Epithelial cell of prostate (primary cell): Measurements from ENCODE around the gene FASTKD3.

Source experiments
- DNase-seq: peaks from one replicate; pipeline ENCODE4 v3.0.0-alpha.2; 2011; ENCODE audit warnings: low read depth, low spot score
- H3K27ac ChIP-seq: fragments of 450-650 bp; 2 replicates; pipeline ENCODE4 v1.5.1; 2017; ENCODE audit warnings: mild to moderate bottlenecking

FASTKD3 gene

GRCh38 chr5:7851617-7852289 is 17.1 kb downstream of the FASTKD3 start:
- no peak overlapping the region for H3K27ac ChIP-seq
- no peak for DNase-seq

DNA sequence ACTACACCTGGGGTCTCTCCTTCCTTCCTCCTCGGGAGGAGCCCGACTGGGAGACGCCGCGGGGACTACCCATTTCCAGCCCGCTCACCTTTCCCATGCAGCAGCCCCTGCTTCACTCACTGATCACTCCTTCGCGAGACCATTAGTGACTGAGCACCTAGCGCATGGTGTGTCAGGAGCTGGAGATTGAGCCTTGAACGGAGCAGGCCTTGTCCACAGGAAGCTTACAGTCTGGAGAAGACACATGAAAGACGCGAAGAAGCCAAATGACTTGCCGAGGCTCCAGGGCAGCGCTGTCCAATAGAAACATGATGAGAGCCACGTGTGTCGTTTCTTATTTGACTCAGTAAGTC is 17.6 kb downstream of the FASTKD3 start:
- DNase-seq = no peak
- no peak overlapping the region for H3K27ac ChIP-seq

GRCh38 chr5:7850395-7851239 is 18.2 kb downstream of the FASTKD3 start, which contains the start of gene CFAP90:
Gene CFAP90, minus strand, starts transcription at chr5:7851133. Its CDS starts 112 bp downstream, at chr5:7851021.
- no peak for DNase-seq
- H3K27ac ChIP-seq = no peak within 1 kb of the TSS

- no peak overlapping the region for H3K27ac ChIP-seq
- no peak for DNase-seq
These were observed 19.0 kb downstream of the FASTKD3 start for GRCh38 chr5:7849681-7850394.

- DNase-seq = no peak
These were observed 20.5 kb downstream of the FASTKD3 start for GRCh38 chr5:7848296-7848695.

DNA sequence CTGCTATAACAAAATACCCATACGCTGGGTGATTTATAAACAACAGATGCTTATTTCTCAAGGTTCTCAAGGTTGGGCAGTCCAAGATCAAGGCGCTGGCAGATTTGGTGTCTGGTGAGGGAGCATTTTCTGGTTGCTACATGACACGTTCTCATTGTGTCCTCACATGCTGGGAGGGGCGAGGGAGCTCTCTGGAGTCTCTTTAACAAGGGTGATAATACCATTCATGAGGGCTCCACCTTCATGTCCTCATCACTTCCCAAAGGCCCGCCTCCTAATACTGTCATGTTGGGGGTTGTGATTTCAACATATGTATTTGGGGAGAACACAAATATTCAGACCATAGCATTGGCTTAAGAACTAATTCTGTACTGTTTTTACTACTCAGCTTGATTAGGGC is 22.5 kb downstream of the FASTKD3 start:
- H3K27ac ChIP-seq = no peak overlapping the region
- DNase-seq = no peak

More at GRCh38 chr5:7848296-7848695, 20.5 kb downstream of the FASTKD3 start:
- no peak overlapping the region for H3K27ac ChIP-seq

- H3K27ac ChIP-seq = no peak overlapping the region
- no peak for DNase-seq
These were observed 23.3 kb downstream of the FASTKD3 start for GRCh38 chr5:7845557-7845956.

DNA sequence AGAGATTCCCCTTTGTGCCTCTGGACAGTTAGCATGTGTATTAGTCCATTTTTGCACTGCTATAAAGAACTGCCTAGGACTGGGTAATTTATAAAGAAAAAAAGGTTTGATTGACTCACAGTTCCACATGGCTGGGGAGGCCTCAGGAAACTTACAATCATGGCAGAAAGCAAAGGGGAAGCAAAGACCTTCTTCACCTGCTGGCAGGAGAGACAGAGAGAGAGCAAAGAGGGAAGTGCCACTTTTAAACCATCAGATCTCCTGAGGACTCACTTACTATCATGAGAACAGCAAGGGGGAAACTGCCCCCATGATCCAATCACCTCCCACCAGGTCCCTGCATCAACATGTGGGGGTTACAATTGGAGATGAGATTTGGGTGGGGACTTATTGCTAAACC is 23.9 kb downstream of the FASTKD3 start:
- no peak overlapping the region for H3K27ac ChIP-seq
- no peak for DNase-seq

DNA sequence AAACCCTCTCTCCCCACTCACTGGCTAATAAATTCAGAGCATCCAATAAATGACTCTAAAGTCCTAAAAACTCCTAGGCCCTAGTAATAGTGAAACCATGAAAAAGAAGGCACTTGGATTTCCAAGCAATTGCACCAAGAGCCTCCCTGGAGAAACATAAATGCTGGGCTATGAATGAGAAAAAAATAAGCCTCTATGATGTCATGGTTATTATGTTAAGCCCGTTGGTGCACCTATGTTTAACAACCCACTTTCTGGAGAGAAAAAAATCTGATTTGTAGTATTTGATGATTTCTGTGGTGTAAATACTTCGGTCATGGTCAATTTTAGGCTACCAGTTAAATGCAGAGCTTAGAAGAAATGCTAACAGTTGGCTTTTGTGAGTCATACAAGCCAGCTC is 26.3 kb downstream of the FASTKD3 start:
- H3K27ac ChIP-seq = no peak overlapping the region
- no peak for DNase-seq

GRCh38 chr5:7837403-7837802 is 31.4 kb downstream of the FASTKD3 start:
- no peak for DNase-seq
- no peak overlapping the region for H3K27ac ChIP-seq

DNA sequence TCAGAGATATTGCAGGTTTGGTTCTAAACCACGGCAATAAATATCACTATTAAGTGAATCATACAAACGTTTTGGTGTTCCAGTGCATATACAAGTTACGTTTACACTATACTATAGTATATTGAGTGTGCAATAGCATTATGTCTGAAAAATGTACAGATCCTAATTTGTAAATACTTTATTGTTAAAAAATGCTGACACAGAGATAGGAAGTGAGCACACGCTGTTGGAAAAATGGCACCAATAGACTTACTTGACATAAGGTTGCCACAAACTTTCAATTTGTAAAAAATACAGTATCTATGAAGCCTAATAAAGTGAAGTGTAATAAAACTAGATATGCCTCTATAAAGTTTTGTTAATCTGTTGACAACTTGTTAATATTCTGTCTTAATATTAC is 33.8 kb downstream of the FASTKD3 start:
- no peak for DNase-seq
- H3K27ac ChIP-seq = no peak overlapping the region

- no peak overlapping the region for H3K27ac ChIP-seq
- DNase-seq = no peak
These were observed 40.6 kb downstream of the FASTKD3 start for GRCh38 chr5:7828269-7828668.

- H3K27ac ChIP-seq = no peak overlapping the region
- no peak for DNase-seq
These were observed 41.2 kb downstream of the FASTKD3 start for GRCh38 chr5:7827610-7828009.

DNA sequence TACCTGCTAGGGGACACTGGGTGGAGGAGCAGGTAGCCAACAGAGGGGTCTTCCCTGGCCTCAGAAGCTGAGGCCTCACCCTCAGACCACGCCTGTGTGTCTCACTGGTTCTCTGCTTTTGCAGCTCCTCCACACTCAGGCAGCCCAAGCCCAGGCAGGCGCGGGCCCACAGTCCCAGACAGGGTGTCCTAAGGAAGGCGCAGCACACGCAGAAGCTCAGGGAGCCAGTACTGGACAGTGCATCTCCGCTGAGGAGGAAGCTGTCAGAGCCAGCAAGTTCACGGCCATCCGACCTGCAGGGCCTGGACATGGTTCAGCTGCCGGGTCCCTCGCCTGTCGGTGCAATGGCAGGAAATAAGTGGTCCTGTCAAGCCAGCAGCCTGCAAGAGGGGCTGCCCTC is 43.2 kb downstream of the FASTKD3 start:
- DNase-seq = no peak
- no peak overlapping the region for H3K27ac ChIP-seq

DNA sequence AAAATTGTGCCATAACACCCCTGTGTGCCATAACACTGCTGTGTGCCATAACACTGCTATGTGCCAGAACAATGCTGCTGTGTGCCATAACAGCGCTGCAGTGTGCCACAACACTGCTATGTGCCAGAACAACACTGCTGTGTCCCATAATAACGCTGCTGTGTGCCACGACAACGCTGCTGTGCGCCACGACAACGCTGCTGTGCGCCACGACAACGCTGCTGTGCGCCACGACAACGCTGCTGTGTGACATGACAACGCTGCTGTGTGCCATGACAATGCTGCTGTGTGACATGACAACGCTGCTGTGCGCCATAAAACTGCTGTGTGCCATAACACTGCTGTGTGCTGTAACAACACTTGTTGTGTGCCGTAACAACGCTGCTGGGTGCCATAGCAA is 43.8 kb downstream of the FASTKD3 start:
- H3K27ac ChIP-seq = no peak overlapping the region
- no peak for DNase-seq

DNA sequence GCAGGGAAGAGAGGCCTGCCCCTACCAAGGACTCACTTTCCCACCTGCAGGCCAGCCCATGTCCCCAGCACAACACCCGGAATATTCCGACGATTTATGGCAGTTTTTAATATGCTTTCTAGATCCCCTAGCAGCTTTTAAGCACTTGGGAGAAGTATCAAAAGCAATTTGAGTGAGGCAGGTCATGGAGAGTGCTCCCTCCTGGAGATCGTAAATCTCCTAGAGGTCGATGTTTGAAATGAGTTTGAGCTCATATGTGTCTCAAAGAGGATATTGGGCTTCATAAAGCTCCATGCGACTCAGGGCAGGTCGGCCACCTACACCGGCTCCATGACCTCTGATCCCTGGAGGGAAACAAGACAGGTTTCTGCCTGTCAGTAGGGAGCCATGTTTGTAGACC is 45.2 kb downstream of the FASTKD3 start:
- DNase-seq = no peak
- H3K27ac ChIP-seq = no peak overlapping the region

GRCh38 chr5:7822449-7822848 is 46.4 kb downstream of the FASTKD3 start:
- DNase-seq = no peak
- no peak overlapping the region for H3K27ac ChIP-seq

DNA sequence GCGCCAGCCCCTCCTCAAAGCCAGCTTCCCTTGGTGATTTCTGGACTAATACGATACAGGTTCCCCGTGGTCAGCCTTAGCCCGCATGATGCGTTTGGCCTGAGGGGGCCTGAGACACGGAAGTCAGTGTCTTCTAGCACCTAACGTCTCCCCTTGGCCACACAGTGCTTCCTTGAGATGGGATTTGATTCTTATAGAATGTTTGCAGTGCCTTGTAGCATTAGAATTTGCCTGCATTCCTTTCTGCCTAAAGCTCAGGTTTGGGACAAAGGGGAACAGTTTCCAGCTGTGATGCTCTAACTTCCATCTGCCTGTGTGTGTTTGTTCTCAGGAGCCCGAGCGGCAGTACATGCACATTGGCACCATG is 52.3 kb downstream of the FASTKD3 start:
- H3K27ac ChIP-seq = no peak overlapping the region

GRCh38 chr5:7815892-7816534 is 52.8 kb downstream of the FASTKD3 start:
- DNase-seq = no peak
- no peak overlapping the region for H3K27ac ChIP-seq

More for the DNA sequence above, 52.3 kb downstream of the FASTKD3 start:
- DNase-seq = no peak

GRCh38 chr5:7814816-7815215 is 54.0 kb downstream of the FASTKD3 start:
- no peak for DNase-seq
- no peak overlapping the region for H3K27ac ChIP-seq

DNA sequence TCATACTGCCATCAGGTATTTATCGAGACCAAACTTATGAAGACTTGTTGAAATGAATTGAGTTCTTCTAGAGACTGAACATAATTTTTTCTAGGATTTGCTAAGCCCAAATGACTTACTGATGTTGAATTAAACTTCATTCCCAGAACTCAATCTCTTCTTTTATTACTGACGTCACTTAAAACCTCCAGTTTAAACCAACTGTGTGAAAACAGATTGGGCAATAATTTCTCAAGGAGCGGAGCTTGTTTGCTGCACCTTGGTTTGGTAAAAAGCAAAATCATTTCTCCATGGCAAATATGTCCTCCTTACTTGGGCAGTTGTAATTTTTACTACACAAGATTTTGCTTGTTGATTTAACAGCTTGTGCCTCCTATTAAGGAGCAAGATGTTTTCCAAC is 55.3 kb downstream of the FASTKD3 start:
- H3K27ac ChIP-seq = no peak overlapping the region
- no peak for DNase-seq
